Activated T-cell treated with anti-CD3 and anti-CD28 coated beads for 48 hours (primary cell): ENCODE measurements around the gene ZDHHC23.

ENCODE experiments used
- DNase-seq: peaks from one replicate; pipeline ENCODE4 v3.0.0-alpha.2; 2020; ENCODE audit warnings: low read depth

ZDHHC23 gene

GRCh38 chr3:113947372-113948014 is at the start of gene ZDHHC23:
Gene ZDHHC23, plus strand, starts transcription at chr3:113948013. Its CDS starts 790 bp downstream, at chr3:113948803.
- peak; percentile 56 for DNase-seq

GRCh38 chr3:113898892-113899291 is 48.9 kb upstream of the ZDHHC23 start:
- DNase-seq: no peak

- no peak for DNase-seq
These were observed 41.2 kb upstream of the ZDHHC23 start for GRCh38 chr3:113906568-113907140.

- DNase-seq: no peak
These were observed 39.7 kb upstream of the ZDHHC23 start for GRCh38 chr3:113908133-113908532.

- DNase-seq: no peak
These were observed 36.8 kb upstream of the ZDHHC23 start for GRCh38 chr3:113910966-113911365.

- no peak for DNase-seq
These were observed 35.1 kb upstream of the ZDHHC23 start for GRCh38 chr3:113912552-113913236.

DNA sequence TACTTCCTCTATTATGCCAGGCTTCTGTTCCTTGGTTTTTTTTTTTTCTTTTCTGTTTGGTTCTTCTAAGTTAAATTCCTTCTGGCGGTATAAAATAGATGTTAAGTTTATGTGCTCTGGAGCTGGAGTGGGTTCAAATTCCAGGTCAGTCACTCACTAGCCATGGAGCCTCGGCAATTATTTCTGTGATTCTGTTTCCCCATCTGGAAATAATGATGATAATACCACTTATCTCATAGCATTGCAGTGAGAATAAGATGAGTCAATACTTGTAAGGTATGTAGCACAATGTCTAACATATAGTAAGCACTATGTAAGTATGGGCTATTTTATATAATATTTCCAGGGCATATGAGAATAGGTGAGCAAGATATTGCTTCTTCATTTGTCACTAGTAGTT is 33.2 kb upstream of the ZDHHC23 start:
- no peak for DNase-seq

GRCh38 chr3:113927556-113927955 is 20.3 kb upstream of the ZDHHC23 start:
- DNase-seq: no peak

DNA sequence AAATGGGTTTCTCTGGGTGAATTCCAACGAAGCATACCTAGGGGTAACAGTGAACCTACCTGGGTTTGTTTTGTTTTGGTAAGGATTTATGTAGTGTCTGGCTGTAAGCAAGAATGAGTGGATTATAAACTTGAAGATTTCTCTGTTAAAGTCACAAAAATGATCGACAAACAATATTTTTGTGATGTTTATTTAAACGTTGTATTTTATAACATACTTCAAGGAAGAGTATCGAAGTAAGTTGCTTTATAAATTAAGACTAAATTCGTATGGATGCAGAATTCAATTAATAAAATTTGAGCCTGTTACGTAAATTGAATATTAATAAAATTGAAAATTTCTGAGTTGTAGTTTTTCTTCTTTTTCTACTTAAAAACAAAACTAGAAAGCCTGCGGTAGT is 982 bp upstream of the ZDHHC23 start:
- DNase-seq: no peak

- DNase-seq: peak; percentile 13
These were observed 453 bp downstream of the ZDHHC23 start for GRCh38 chr3:113948015-113948917.

GRCh38 chr3:113952921-113953320 is 5.1 kb downstream of the ZDHHC23 start:
- DNase-seq: no peak

- DNase-seq: no peak
These were observed 5.9 kb downstream of the ZDHHC23 start for GRCh38 chr3:113953677-113954076.

DNA sequence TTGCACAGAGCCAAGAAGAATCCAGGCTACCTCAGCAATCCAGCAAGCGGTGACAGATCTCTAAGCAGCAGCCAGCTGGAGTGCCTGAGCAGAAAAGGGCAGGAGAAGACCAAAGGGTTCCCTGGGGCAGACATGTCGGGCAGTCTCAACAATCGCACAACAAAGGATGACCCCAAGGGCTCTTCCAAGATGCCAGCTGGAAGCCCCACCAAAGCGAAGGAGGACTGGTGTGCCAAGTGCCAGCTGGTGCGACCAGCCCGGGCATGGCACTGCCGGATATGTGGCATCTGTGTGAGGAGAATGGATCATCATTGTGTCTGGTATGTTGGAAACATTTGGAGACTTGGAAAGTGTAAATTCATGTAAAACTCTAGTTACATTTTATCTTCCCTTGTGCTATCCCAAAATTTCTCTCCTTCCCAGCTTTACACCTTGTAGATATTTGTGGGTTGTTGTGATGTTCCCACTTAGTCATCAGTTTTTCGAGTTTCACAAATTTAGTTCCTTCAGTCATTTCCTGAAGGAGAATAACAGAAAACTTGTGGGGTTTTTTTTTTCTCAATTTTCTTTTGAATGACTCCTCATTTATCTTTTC is 6.4 kb downstream of the ZDHHC23 start:
- no peak for DNase-seq

DNA sequence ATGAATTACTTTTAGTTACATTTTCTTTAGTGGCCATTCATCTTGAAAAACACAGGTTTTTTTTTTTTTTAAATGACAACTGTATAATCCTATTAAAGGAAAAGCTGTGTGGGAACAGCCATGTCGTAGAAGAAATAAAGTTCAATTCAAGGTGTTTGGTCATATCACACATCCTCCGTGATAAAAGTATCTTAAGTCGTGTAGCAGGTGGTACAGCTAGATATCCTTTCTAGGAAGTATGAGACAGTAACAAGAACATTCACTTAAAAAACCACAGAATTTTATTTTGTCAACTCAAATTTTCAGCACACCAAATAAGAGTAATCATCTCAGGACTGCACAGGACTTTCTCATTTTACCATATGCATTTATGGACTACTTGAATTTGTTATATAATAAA is 16.1 kb downstream of the ZDHHC23 start:
- DNase-seq: no peak

DNA sequence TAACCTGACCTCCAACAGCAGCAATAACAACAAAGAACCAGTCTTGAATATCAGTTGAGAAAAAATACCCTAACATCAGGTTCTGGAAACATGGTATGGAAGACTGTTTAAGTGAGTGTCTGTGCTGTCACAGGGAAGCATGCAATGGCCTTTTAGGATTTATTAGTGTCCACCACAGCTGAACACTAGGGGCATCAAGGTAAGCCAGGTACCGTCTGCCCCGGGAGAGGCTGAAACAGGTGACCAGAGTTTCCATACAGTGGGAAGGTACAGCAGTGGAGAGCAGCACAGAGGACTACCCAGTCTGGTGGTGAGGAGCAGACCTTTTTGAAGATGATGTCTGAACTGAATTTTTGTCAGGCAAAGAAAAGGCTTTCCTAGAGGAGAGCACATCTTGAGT is 18.4 kb downstream of the ZDHHC23 start:
- DNase-seq: no peak

DNA sequence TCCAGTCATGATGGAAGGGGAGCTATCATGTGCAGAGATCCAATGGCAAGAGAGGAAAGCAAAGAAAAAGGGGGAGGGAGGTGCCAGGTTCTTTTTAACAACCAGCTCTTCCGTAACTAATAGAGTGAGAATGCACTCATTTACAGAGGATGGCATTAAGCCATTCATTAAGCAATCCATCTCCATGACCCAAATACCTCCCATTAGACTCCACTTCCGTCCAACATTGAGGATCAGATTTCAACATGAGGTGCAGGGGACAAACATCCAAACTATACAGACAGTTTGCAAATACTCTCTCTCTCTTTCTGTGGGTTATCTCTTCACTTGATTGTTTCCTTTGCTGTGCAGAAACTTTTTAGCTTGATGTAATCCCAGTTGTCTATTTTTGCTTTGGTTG is 21.2 kb downstream of the ZDHHC23 start:
- no peak for DNase-seq

DNA sequence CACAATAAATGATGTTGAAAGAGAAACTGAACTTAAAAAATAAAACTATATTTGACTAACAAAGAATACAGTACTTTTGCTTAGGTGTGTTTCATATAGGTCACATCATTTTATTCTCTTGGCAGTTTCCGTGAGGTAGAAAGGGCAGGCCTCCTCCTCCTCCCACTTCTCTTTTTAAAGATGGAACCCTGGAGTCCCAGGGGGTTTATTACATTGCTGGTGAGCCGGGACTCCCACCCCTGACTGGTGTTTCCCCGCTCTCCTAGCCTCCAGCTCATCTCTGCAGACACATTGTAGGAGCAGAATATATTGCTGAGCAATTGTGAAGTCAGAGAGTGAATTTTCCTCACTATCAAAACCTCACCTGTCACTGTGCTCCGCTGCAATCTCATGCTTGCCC is 30.0 kb downstream of the ZDHHC23 start:
- no peak for DNase-seq

DNA sequence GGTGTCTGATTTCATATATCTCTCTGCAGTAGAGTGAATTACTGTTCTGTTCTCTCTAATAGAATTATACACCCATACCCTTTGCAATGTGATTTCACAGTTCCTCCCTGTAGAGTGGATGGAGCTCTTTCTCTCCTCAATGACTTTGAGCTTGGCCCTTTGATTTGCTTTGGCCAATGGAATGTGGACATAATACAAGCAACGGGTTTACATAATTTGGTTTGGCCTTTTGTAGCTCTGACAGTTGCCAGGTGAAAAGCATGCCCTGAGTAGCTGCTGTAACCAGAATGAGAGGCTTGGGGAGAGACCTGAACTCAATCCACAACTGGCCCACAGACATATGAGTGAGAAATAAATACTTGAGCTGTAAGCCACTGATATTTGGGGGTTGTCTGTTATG is 32.1 kb downstream of the ZDHHC23 start:
- DNase-seq: no peak

DNA sequence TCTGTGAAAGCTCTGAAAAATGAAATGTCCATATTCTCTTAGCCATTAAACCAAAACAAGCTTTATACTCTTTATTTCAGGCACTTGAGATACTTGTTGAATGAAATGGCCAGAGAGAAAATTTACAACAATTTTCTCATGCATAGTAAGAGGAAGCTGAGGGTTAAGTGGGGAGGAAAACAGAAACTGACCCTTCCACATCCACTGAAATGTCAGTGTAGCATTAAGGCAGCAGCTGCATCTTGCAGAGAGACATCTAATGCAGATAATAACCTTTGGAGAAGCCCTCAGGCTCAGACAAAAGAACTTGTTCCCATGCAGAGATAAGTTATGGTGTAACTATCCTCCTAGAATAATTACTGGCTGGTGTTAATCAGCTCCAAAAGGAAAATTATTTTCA is 34.0 kb downstream of the ZDHHC23 start:
- no peak for DNase-seq

GRCh38 chr3:113983544-113983943 is 35.7 kb downstream of the ZDHHC23 start:
- DNase-seq: no peak

- DNase-seq: no peak
These were observed 37.7 kb downstream of the ZDHHC23 start for GRCh38 chr3:113985541-113985940.

- DNase-seq: no peak
These were observed 57.7 kb downstream of the ZDHHC23 start for GRCh38 chr3:114005481-114005880.
